GM12878 (cell line): ENCODE results near the gene FLAD1. TPM values are rescaled to one million over a fixed set of nuclear protein-coding genes. Genes with fewer than 3 reads are reported as not detected.

Source experiments
- ATAC-seq: fragments of 200-7000 bp; cut with Tn5 transposase; 3 replicates; pipeline ENCODE4 v1.9.1; 2020; ENCODE audit warnings: mild to moderate bottlenecking, moderate library complexity
- BruUV-seq: library from RNA; stranded (reverse); fragments of 400-500 nt; replicated peaks from 2 replicates; lab custom pipeline; 2021; lab: Mats Ljungman, UMichigan
- CTCF ChIA-PET: fragments of 300-600 bp; sonication (Branson Sonifier 250); formaldehyde crosslinking; extraction: SDS; loops from one replicate; lab custom pipeline; 2021; ENCODE audit warnings: inconsistent platforms; lab: Yijun Ruan, JAX
- POLR2A ChIA-PET: fragments of 350-600 bp; formaldehyde crosslinking; extraction: SDS; loops from one replicate; lab custom pipeline; 2021; ENCODE audit warnings: inconsistent platforms; lab: Charles Lee
- RAD21 ChIA-PET: fragments of 300-600 bp; sonication (Branson Sonifier 250); formaldehyde crosslinking; loops from one replicate; lab custom pipeline; 2023; ENCODE audit warnings: antibody characterized with exemption; ENCODE audit not compliant: unreplicated experiment; lab: Charles Lee
- SMC1A ChIA-PET: fragments of 300-600 bp; sonication (Branson Sonifier 250); formaldehyde crosslinking; loops from one replicate; lab custom pipeline; 2023; ENCODE audit not compliant: unreplicated experiment, uncharacterized antibody; lab: Charles Lee
- DNase-seq: peaks from one replicate; pipeline ENCODE4 v3.0.0-alpha.2; 2011; ENCODE audit warnings: low read depth, low spot score
- FAIRE-seq: peaks from 3 replicates; lab custom pipeline; 2011; peaks lifted over from hg19 to GRCh38; lab: Jason Lieb, UNC
- H2AFZ ChIP-seq: 2 replicates; pipeline ENCODE4 v1.6.0; 2011; ENCODE audit warnings: low read depth, low read length, control low read depth; ENCODE audit not compliant: control insufficient read depth
- H3K27ac ChIP-seq: 2 replicates; pipeline ENCODE4 v1.5.1; 2011; ENCODE audit warnings: control low read depth; ENCODE audit not compliant: control insufficient read depth, insufficient read depth
- H3K27me3 ChIP-seq, 2 experiments: replicated peaks in 1 of 2; 2 replicates each; pipeline versions ENCODE4 v1.6.0 to v1.6.1; 2011; ENCODE audit warnings: low read length in 1 of 2; ENCODE audit not compliant: control insufficient read depth in 2 of 2, insufficient read depth in 2 of 2
- H3K36me3 ChIP-seq, 2 experiments: 2 replicates each; pipeline ENCODE4 v1.5.1; 2011; ENCODE audit warnings: low read length in 1 of 2; ENCODE audit not compliant: control insufficient read depth in 2 of 2, insufficient read depth in 2 of 2
- H3K4me1 ChIP-seq: 2 replicates; pipeline ENCODE4 v1.6.1; 2011; ENCODE audit warnings: mild to moderate bottlenecking, low read length, moderate library complexity, mixed read lengths; ENCODE audit not compliant: control insufficient read depth, insufficient read depth
- H3K4me2 ChIP-seq: 2 replicates; pipeline ENCODE4 v1.6.0; 2011; ENCODE audit warnings: control low read depth; ENCODE audit not compliant: control insufficient read depth, insufficient read depth
- H3K4me3 ChIP-seq: fragments of 200-600 bp; sonication (generic); 2 replicates; pipeline ENCODE4 v1.5.1; 2016
- H3K79me2 ChIP-seq: 2 replicates; pipeline ENCODE4 v1.6.0; 2011; ENCODE audit warnings: low read length; ENCODE audit not compliant: control insufficient read depth, insufficient read depth
- H3K9ac ChIP-seq: 2 replicates; pipeline ENCODE4 v1.8.0; 2011; ENCODE audit warnings: low read length, control low read depth, mixed read lengths; ENCODE audit not compliant: control insufficient read depth, insufficient read depth
- H3K9me3 ChIP-seq: replicated peaks from 3 replicates; pipeline ENCODE4 v1.5.1; 2011; ENCODE audit warnings: mild to moderate bottlenecking, low read length; ENCODE audit not compliant: control insufficient read depth, insufficient read depth
- H4K20me1 ChIP-seq: 2 replicates; pipeline ENCODE4 v1.6.0; 2011; ENCODE audit not compliant: control insufficient read depth, insufficient read depth
- HDAC6 ChIP-seq: fragments of 200-600 bp; sonication (generic); IDR thresholded peaks from one replicate; pipeline ENCODE4 v1.8.0; 2017; ENCODE audit warnings: antibody characterized with exemption; ENCODE audit not compliant: unreplicated experiment
- IRF4 ChIP-seq: IDR thresholded peaks from 2 replicates; pipeline ENCODE4 v1.6.1; 2011; ENCODE audit warnings: low read depth, low read length
- POLR2AphosphoS2 ChIP-seq: IDR thresholded peaks from 2 replicates; pipeline ENCODE4 v1.6.1; 2011; ENCODE audit warnings: low read depth, mild to moderate bottlenecking, low read length, improper control_type of control experiment, moderate library complexity
- RAD51 ChIP-seq: fragments of 450-650 bp; IDR thresholded peaks from 2 replicates; pipeline ENCODE4 v1.6.1; 2016; ENCODE audit warnings: moderate library complexity, mild to moderate bottlenecking, inconsistent platforms
- RBBP5 ChIP-seq: fragments of 200-600 bp; sonication (generic); conservative IDR thresholded peaks from 2 replicates; pipeline ENCODE4 v1.6.1; 2016
- SKIL ChIP-seq: fragments of 450-650 bp; IDR thresholded peaks from 2 replicates; pipeline ENCODE4 v1.6.1; 2017; ENCODE audit warnings: mild to moderate bottlenecking, low read depth, inconsistent platforms; ENCODE audit not compliant: poor library complexity, severe bottlenecking
- SMAD5 ChIP-seq: IDR thresholded peaks from 2 replicates; pipeline ENCODE4 v1.6.1; 2016; ENCODE audit warnings: antibody characterized with exemption, low read depth
- TAF1 ChIP-seq: IDR thresholded peaks from 2 replicates; pipeline ENCODE4 v1.6.1; 2011; ENCODE audit warnings: mild to moderate bottlenecking, low read depth, low read length, borderline replicate concordance
- TBL1XR1 ChIP-seq: IDR thresholded peaks from 2 replicates; pipeline ENCODE4 v1.6.1; 2012; ENCODE audit warnings: low read depth, low read length, improper control_type of control experiment
- TCF12 ChIP-seq: IDR thresholded peaks from 2 replicates; pipeline ENCODE4 v1.6.1; 2011; ENCODE audit warnings: low read depth, mild to moderate bottlenecking, low read length
- ZZZ3 ChIP-seq: IDR thresholded peaks from 2 replicates; pipeline ENCODE4 v1.6.1; 2011; ENCODE audit warnings: low read depth; ENCODE audit not compliant: control insufficient read depth, insufficient read length
- WGBS: methylation state at CpG from one replicate; pipeline ENCODE4 v1.1.6; 2016; ENCODE audit warnings: low lambda C conversion rate; ENCODE audit not compliant: insufficient replicate concordance, insufficient coverage; ENCODE audit errors: missing lambda C conversion rate; 5-methylcytosine and 5-hydroxymethylcytosine counted together
- in situ Hi-C: fragments of 300-500 bp; cut with MboI; formaldehyde crosslinking; loops from 9 replicates; pipeline ENCODE4 v1.14.3; 2018; ENCODE audit warnings: mixed read lengths
- intact Hi-C: fragments of 100-400 bp; cut with micrococcal nuclease; formaldehyde crosslinking; loops from one replicate; pipeline ENCODE4 v1.14.2; 2022; ENCODE audit not compliant: unreplicated experiment
- polyA plus RNA-seq, 11 experiments: library from polyadenylated mRNA; depleted of rRNA in 4 of 11; unstranded in 6 of 11; stranded (reverse) in 5 of 11; fragments of >200 nt; fragmentation: Nextera tagmentation in 4 of 11; fragmentation: Illumina TruSeq in 1 of 11; extraction: Ambion mirVana in 4 of 11; extraction: Trizol in 1 of 11; gene quantifications; 1 replicate in 1 of 11; 2 replicates in 10 of 11; pipeline versions ENCODE4 v1.2.1 to v1.2.3, GENCODE V29; 2011 to 2016; ENCODE audit warnings: inconsistent platforms in 2 of 11, missing spikeins in 2 of 11, low read depth in 1 of 11
- total RNA-seq, 4 experiments: library from RNA; depleted of rRNA in 3 of 4; stranded (reverse); fragments of >200 nt in 3 of 4; fragmentation: Illumina TruSeq in 1 of 4; extraction: Trizol in 1 of 4; gene quantifications; 2 replicates each; pipeline versions ENCODE4 v1.2.1 to v1.2.3, GENCODE V29; 2013 to 2021
- TF ChIP-seq, protein P1 (sequence below): fragments of 450-650 bp; IDR thresholded peaks from 2 replicates; pipeline ENCODE4 v1.6.1; 2017; ENCODE audit warnings: low read depth, mild to moderate bottlenecking, moderate library complexity
- TF ChIP-seq, protein P2 (sequence below): IDR thresholded peaks from 2 replicates; pipeline ENCODE4 v1.6.1; 2012; ENCODE audit warnings: low read depth, low read length, improper control_type of control experiment
- TF ChIP-seq, protein P3 (sequence below), 3 experiments: IDR thresholded peaks in 2 of 3; conservative IDR thresholded peaks in 1 of 3; 2 replicates each; pipeline ENCODE4 v1.5.1; 2011; ENCODE audit warnings: low read depth in 3 of 3, low read length in 3 of 3, mild to moderate bottlenecking in 3 of 3, control low read depth in 2 of 3, moderate library complexity in 2 of 3, inconsistent platforms in 1 of 3, mixed read lengths in 1 of 3; ENCODE audit not compliant: control insufficient read depth in 2 of 3, insufficient read depth in 1 of 3; ENCODE audit errors: extremely low read depth in 1 of 3

Gene FLAD1
- total and polyA plus RNA-seq, 10 of the 15 experiments (the other 5 are each of a cell fraction or from before 2014, with no cell fraction given), result 22.9 to 93.4 (median 56.6) TPM

GRCh38 chr1:154955718-154956543 lies 27.2 kb upstream of the FLAD1 start, which contains the start of gene PBXIP1:
Gene PBXIP1, minus strand, starts transcription at chr1:154956099. Its CDS starts 2,378 bp downstream, at chr1:154953721.
- Histone ChIP-seq H3K4me1 (peaks cover 39% of the 10 kb centered on the region), H4K20me1 (no peaks in the 10 kb centered on the region), H3K36me3 (peaks cover 3 to 5% of the 10 kb centered on the region in 2 experiments; a peak in 2 of 4 replicates), H2AFZ (peak within 1 kb of the TSS; percentile 73), H3K27ac (peak within 1 kb of the TSS; percentile 72), H3K9ac (peak within 1 kb of the TSS; percentile 69), H3K4me3 (peak within 1 kb of the TSS; percentile 81), H3K27me3 (no peaks in the 10 kb centered on the region), H3K9me3 (no peaks in the 10 kb centered on the region), H3K79me2 (peaks cover 19% of the 10 kb centered on the region), H3K4me2 (peak within 1 kb of the TSS; percentile 93)
- FAIRE-seq, result peak; percentile 93
- in situ Hi-C loops, result no loop called here
- DNase-seq, result peak; percentile 92
- WGBS, result 3% methylated on average over 18 of the region's 18 CpGs
- CTCF ChIA-PET, result interaction anchor here (0.6 to 3.0 kb wide), 19 partner anchors 10 to 397 kb away, joined by 3 to 17 read pairs (median 5); partner anchors contain the start of genes ADAM15, FLAD1, KRTCAP2 and LENEP
- no TSS peak for BruUV-seq
- SMC1A ChIA-PET, result interaction anchor here (0.5 to 2.5 kb wide), 18 partner anchors 15 to 396 kb away, joined by 3 to 21 read pairs (median 4); partner anchors contain the start of genes FLAD1, PMVK and SHC1
- POLR2A ChIA-PET, result interaction anchor here (0.6 to 12.3 kb wide), 14 partner anchors 11 to 683 kb away, joined by 3 to 140 read pairs (median 5); partner anchors contain the start of genes CKS1B, FLAD1, KCNN3 and PMVK
- peak; percentile 82 for ATAC-seq
- intact Hi-C loops, result no loop called here
- RAD21 ChIA-PET, result interaction anchor here (0.6 to 2.6 kb wide), 18 partner anchors 14 to 1009 kb away, joined by 3 to 16 read pairs (median 4); partner anchors contain the start of genes ADAM15, DENND4B, FLAD1 and KCNN3
- TF ChIP-seq SKIL, result peak; percentile 9
- no peak for TF ChIP-seq TBL1XR1
- TF ChIP-seq SMAD5, result peak; percentile 27; the same call in 1 of the 2 replicates
- TF ChIP-seq RBBP5, result no peak
- no peak for TF ChIP-seq HDAC6
- no peak for TF ChIP-seq TAF1
- TF ChIP-seq, protein P1, sequence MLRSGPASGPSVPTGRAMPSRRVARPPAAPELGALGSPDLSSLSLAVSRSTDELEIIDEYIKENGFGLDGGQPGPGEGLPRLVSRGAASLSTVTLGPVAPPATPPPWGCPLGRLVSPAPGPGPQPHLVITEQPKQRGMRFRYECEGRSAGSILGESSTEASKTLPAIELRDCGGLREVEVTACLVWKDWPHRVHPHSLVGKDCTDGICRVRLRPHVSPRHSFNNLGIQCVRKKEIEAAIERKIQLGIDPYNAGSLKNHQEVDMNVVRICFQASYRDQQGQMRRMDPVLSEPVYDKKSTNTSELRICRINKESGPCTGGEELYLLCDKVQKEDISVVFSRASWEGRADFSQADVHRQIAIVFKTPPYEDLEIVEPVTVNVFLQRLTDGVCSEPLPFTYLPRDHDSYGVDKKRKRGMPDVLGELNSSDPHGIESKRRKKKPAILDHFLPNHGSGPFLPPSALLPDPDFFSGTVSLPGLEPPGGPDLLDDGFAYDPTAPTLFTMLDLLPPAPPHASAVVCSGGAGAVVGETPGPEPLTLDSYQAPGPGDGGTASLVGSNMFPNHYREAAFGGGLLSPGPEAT, result peak; percentile 55; the same call in 1 of the 2 replicates
- TF ChIP-seq, protein P2, sequence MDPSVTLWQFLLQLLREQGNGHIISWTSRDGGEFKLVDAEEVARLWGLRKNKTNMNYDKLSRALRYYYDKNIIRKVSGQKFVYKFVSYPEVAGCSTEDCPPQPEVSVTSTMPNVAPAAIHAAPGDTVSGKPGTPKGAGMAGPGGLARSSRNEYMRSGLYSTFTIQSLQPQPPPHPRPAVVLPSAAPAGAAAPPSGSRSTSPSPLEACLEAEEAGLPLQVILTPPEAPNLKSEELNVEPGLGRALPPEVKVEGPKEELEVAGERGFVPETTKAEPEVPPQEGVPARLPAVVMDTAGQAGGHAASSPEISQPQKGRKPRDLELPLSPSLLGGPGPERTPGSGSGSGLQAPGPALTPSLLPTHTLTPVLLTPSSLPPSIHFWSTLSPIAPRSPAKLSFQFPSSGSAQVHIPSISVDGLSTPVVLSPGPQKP, result 0 out of 2 replicates have a peak, but pooled peaks have one; percentile 2
- peak; percentile 93 for TF ChIP-seq RAD51
- TF ChIP-seq ZZZ3, result no peak
- no peak for TF ChIP-seq IRF4
- TF ChIP-seq POLR2AphosphoS2, result peak; percentile 56; the same call in 1 of the 2 replicates
- TF ChIP-seq, protein P3, sequence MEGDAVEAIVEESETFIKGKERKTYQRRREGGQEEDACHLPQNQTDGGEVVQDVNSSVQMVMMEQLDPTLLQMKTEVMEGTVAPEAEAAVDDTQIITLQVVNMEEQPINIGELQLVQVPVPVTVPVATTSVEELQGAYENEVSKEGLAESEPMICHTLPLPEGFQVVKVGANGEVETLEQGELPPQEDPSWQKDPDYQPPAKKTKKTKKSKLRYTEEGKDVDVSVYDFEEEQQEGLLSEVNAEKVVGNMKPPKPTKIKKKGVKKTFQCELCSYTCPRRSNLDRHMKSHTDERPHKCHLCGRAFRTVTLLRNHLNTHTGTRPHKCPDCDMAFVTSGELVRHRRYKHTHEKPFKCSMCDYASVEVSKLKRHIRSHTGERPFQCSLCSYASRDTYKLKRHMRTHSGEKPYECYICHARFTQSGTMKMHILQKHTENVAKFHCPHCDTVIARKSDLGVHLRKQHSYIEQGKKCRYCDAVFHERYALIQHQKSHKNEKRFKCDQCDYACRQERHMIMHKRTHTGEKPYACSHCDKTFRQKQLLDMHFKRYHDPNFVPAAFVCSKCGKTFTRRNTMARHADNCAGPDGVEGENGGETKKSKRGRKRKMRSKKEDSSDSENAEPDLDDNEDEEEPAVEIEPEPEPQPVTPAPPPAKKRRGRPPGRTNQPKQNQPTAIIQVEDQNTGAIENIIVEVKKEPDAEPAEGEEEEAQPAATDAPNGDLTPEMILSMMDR (IDR thresholded peaks at IDR 0.05 in 2 of 3, conservative IDR thresholded peaks at IDR 0.05 in 1 of 3; ENCODE audit: control insufficient read depth in 2 of 3, extremely low read depth in 1 of 3, insufficient read depth in 1 of 3, low read depth in 3 of 3, low read length in 3 of 3), result peak; percentile 9 to 40 (median 22); a peak in 4 of 6 replicates
- 0 out of 2 replicates have a peak, but pooled peaks have one; percentile 16 for TF ChIP-seq TCF12
